Esophagus squamous epithelium (tissue), 4 donors: ENCODE data around the gene HEMGN.

Experiments
- CTCF ChIP-seq, 6 experiments: fragments of 450-650 bp in 4 of 6; fragments of 200-600 bp in 2 of 6; sonication (generic) in 2 of 6; IDR thresholded peaks; one replicate each; pipeline ENCODE4 v1.5.1; 2016 to 2019; ENCODE audit warnings: antibody characterized with exemption in 6 of 6, mild to moderate bottlenecking in 4 of 6, moderate library complexity in 4 of 6
- POLR2A ChIP-seq, 4 donors: fragments of 450-650 bp; IDR thresholded peaks; one replicate each; pipeline ENCODE4 v1.6.1; 2017; ENCODE audit warnings: antibody characterized with exemption in 4 of 4, mild to moderate bottlenecking in 4 of 4, moderate library complexity in 3 of 4

DNA sequence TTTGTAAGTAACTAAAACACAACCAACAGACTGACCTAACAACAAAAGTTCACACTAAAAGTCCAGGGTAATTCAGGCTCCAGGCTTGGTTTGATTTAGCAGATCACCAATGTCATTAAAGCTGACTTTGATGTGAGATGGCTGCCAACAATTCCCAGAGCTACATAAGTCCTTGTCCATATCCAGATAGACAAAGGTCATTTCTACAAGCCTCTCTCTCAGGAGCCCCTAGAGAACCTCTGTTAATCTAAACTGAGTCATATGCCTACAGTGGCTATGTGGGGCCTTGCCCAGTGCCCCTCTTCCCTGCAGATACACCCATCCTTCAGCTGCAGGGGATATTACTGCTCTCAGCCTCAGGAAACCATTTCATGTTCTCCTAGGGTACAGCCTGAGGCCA lies 26.9 kb upstream of the HEMGN start:
- TF ChIP-seq POLR2A (IDR thresholded peaks at IDR 0.05) = no peak
- no peak for TF ChIP-seq CTCF (IDR thresholded peaks at IDR 0.05)
